HG02642 (cell line): ENCODE results near the gene UGT1A9.
"Not testable (repeated sequence)": the region's sequence is repeated elsewhere in the genome, so short reads cannot be mapped to it uniquely, and the experiment has no call there.

ENCODE experiments used
- ATAC-seq: cut with Tn5 transposase; IDR thresholded peaks from one replicate; pipeline ENCODE4 v1.9.1; 2021; ENCODE audit warnings: mild to moderate bottlenecking; ENCODE audit not compliant: unreplicated experiment, poor library complexity

Gene UGT1A9

DNA sequence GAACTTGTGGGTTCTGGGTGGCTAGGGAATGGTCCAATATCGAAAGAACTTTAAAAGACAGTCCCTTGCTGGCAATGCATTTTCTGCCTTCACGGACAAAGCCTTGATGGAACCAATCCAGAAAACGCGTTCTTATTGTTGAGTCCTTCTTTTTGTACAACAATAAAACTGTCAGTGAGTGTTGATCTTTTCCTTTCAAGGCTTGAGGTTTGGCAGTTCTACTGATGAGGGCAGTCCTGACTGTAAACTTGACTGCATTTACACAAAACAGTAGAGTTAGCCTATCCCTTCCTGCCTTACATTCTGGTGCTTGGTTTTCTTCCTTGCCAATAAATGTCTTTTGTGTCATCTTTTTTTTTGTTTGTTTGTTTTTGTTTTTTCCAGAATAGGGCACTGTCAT lies 7.5 kb downstream of the UGT1A9 start:
- no peak for ATAC-seq

DNA sequence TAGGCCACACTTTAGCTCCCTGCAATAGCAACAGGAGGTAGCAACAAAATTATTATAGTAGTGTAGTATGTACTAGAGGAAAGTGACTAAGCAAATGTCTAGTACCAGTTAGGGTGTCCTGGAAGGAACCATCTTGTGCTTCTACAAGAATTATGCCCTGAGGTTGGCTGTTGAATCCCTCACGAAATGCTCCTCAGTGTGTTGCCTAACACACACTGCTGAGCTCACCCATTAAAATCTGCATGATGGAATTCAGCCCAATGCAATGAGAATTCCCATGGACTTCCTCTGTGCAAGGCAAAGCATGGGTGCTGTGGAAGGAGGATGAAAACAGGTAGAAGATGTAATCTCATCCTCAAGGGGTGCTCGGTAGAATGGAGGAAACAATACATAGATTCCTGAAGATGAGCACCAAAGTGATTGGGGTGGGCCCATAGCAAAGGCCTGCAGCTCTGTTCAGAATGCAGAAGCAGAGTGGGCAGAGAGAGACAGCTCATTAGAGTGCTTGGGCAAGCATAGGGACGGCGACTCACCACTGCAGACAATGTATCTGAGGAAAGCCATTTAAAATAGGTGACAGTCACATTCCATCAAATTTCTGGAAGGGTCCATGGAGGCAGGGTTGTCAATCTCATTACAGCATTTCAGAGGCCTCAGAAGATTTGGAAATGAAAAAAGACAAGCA lies 8.8 kb downstream of the UGT1A9 start:
- ATAC-seq: no peak

DNA sequence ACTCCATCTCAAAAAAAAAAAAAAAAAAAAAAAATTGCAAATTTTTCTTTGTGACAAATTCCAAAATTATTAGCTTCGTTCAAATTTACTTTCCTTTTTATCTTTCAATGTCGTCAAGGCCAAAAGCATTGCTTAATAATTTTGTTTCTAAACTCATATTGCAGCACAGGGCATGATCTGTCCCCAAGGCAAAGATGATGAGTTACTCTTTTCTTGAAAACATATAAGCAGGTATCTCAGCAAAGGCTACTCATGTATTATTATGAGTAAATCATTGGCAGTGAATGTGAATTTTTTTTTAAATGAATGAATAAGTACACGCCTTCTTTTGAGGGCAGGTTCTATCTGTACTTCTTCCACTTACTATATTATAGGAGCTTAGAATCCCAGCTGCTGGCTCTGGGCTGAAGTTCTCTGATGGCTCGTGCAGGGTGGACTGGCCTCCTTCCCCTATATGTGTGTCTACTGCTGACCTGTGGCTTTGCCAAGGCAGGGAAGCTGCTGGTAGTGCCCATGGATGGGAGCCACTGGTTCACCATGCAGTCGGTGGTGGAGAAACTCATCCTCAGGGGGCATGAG lies 9.9 kb downstream of the UGT1A9 start, which contains the start of gene UGT1A7:
Gene UGT1A7 (plus strand): TSS at position 381 of the 579 bp plus-strand sequence. CDS start 37 bp downstream, at position 418.
- no peak for ATAC-seq

DNA sequence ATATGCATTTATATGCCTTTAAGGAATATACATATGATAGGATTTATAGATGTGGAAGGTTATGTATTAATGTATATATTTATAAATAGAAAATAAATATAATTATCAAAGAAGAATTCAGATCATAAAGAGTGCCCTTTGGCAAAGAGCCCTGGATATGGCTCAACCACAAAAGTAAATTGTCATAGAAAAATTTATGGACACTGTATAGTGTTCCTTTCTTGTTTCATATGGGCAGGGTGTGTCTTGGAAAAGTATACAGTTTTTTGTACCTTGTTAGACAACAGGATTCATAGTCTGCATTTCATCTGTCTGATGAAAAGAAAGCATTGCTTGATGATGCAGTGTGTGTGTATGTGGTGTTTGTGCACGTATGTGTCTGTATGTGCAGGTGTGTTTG lies 12.9 kb downstream of the UGT1A9 start:
- no peak for ATAC-seq

DNA sequence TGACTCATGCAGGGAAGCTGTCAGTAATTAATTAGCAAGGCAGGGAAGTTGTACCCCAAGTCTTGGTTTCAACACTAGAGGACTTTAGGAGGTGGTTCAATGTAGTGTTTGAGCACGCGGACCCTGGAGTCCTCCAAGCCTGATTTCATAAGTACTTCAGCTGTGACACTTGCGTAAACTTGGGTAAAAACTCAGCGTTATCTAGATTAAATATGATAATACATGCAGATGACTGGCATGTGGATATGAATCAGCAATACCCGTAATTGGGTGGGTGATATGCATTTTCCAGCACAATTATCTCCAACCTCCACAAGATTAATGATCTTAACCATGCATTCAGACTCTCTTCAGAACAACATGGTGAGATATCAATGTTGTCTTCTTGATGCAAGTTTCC lies 15.2 kb downstream of the UGT1A9 start:
- ATAC-seq: no peak

DNA sequence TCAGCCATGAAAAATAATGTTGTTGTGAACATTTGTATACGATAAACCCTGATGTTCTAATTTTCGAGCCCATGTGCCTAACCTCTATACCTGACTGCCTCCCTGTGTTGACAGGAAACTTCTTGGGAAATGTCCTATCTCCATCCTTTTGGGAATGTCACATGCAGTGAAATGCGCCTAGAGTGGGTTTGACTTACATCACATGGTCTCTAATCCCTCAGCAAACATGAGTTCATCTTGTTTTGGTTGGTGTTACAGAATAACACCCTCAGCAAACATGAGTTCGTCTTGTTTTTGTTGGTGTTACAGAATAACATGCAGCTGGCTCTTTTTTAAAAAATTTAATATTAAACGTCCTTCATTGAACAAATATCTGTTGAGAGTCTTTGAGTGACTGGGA lies 16.6 kb downstream of the UGT1A9 start:
- ATAC-seq: no peak

DNA sequence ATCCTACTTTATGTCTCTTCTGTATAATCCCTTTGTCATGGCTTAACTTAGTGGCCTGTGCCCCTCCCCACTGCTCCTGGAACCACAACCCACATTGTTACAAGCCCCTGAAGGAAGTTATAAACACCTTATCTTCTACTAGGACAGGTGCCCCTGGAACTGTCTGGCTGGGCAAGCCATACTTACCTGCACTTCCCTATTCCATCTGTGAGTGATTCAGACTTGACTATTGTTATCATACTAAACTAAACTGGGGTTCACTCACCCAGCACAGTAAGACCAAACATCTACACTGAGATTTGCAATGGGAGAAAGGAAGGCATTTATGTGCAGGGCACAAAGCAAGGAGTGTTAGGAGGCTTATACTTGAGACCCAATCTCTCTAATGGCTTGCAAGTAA lies 17.3 kb downstream of the UGT1A9 start:
- ATAC-seq: no peak

DNA sequence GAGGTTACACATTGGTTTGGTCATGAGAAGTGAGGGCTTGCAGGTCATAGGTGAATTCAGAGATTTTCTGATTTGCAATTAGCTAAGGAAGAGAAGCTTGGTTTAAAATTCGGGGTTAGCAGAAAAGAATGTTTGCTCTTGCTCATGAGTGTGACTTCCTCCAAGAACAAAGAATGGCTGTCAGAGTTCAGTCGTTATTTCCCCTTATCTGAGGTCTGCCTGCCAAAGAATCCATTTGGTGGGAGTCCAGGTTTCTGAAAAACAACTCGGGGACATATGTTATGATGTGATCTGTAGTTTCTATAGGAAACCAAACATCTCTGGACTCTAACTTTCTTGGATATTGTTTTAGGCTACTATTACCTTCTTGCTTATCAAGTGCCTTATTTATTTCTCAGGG lies 17.8 kb downstream of the UGT1A9 start:
- ATAC-seq: no peak

DNA sequence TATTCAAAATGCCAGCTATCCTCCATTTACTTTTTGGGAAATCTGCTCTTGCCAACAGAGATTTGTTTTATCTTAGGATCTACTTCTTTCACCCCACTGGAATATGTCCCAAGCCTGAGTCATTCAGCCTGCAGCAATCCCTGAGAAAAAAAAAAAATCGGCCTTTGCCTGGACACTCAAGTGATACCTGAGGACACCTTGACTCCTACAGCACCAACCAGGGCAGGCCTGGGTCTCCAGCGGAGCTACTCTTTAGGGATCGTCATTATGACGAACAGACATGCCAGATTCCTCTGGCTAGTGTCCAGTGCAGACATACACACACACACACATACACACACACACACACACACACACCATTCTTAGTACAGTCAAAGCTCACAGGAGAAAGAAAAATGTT lies 18.7 kb downstream of the UGT1A9 start:
- no peak for ATAC-seq

DNA sequence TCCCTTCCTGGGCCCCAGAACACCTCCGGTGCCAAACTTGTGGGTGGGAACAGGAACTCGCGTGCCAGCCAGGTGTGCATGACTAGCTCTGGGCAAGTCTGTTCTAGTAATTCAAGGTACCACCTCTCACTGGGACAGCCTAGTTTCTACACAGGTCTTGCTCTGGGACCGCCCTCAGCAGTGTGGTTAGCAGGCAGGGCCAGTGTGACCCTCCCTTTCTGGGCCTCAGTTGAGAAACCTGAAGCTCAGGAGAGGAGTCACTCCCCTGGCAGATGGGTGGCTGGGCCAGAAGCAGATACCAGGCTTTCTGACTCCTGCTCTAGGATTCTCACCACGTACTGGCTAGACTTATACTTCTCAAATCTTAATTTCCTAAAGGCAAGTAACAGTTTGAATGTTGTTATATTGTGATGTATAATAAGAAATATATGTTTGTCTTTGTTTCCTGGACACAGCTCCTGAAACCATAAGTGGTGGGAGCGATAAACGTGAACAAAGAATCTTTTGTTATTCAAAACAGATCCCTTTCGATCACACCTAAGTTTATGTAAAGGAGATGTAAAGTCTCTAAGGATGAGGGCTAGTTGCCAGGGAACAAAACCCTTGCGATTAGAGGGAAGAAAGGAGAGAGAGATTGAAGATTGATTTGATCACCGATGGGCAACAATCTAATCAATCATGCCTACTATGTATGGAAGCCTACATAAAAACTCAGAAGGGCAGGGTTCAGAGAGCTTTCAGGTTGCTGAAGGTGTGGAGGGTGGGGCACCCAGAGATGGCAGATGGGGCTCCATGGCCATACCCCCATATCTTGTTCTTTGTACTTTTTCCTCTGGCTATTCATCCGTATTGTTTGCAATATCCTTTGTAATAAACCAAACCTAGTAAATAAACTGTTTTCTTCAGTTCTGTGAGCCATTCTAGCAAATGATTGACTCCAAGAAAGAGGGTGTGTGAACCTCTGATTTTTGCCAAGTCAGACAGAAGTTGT lies 20.0 kb downstream of the UGT1A9 start:
- no peak for ATAC-seq

DNA sequence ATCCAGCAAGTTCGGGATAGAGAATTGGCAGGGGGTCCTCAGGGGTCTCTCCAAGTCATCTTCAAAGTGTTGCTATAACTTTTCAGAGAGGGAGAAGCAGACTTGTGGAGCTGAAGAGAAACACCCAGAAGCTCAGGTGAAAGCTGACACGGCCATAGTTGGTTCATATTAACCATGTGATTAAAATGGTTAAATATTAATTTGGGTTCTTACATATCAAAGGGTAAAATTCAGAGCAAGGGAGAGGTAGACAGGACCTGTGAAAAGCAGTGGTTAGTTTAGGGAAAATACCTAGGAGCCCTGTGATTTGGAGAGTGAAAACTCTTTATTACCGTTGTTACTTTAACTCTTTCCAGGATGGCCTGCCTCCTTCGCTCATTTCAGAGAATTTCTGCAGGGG lies 20.9 kb downstream of the UGT1A9 start, which contains the start of gene UGT1A6:
Gene UGT1A6 (plus strand): TSS at position 243 of the 400 bp plus-strand sequence. CDS start 115 bp downstream, at position 358.
- ATAC-seq: no peak

DNA sequence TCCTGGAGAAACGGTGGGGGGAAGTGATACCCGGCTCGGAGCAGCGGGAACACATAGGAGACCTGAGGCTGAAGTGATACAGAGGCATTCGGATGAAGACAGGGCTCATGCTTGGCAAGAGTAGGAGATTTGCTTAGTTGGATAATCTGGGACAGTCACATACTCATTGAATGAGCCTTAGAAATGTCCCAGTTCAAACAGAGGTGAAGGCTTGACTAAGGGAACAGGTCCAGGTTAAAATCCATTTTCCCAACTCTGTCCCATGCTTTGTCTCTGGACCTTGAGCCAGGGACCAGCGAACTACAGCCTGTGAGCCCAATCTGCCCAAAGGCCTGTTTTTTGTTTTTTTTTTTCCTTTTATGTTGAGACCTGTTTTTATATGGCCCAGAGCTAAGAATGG lies 22.3 kb downstream of the UGT1A9 start:
- ATAC-seq: no peak

DNA sequence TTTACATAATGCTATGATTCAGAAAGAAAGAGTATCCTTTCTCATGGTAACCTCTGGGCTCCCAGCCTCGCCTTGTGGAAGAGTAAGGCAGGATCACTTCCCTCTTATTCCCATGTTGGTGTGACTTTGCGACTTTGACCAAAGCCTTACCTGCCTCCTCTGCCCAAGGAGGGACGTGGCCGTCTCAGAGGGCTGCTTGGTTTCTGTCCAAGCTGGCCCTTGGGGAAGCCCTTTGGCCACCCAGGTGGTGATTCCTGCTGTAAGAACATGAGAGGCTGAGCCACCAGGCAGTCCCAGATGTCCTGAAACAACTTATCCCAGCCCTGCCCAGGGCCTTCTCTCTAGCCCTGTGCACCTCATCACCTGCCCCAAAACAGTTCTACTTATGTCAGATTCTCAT lies 27.0 kb downstream of the UGT1A9 start:
- ATAC-seq: no peak

DNA sequence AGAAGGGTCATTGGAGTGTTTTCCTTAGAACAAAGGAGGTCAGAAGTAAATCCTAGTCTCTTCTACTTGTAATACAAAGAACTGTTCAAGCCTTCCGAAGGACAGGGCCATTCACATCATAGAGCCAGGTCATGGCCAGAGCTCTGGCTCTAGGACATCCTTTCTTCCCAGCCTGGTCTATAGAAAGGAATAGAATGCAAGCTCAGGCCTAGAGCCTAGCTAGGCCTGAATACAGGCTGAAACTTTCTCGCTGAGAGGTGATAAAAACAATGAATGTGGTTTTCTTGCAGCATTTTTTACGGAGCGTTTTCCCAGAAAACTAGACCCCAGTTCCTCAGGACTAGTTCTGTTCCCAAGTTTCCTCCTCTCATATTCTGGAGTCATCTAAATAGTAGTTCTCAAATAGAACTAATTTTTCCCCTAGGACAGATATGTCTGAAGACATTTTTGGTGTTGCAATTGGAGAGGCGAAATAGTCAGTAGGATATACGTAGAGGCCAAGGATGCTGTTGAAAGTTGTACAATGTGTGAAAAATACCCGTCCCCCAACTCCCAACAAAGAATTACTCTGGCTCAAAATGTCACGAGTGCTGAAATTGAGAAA lies 27.8 kb downstream of the UGT1A9 start:
- ATAC-seq: no peak

DNA sequence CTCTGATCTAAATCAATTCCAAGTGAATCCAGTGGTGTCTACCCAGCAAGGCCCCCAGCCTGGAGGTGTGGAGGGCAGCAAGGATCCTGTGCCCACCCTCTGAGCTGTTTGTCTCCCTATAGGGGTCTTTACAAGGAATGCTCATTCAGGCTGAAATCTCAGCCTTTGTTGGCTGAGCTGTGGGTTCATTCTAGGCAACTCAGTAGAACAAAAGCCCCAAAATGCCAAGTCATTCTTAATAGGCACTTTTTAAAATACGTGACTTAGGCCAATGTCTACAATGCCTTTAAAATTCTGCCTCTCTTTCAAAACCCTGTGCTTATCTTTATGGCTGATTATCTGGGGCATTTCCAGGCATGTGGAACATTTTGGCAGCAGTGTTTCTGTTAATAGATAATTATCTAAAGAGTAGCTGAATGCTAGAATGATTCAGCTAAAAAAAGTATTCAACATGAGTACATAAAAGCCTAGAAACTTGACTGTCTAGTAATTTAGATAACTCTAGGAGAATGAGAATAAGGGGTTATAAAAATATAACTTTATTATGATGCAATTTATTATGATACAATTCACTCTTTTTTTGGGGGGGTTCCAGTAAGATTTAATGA lies 28.4 kb downstream of the UGT1A9 start:
- no peak for ATAC-seq

DNA sequence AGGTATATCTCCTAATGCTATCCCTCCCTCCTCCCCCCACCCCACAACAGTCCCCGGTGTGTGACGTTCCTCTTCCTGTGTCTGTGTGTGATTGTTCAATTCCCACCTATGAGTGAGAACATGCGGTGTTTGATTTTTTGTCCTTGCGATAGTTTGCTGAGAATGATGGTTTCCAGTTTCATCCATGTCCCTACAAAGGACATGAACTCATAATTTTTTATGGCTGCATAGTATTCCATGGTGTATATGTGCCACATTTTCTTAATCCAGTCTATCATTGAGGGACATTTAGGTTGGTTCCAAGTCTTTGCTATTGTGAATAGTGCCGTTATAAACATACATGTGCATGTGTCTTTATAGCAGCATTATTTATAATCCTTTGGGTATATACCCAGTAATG lies 29.1 kb downstream of the UGT1A9 start:
- ATAC-seq: not testable (repeated sequence)

DNA sequence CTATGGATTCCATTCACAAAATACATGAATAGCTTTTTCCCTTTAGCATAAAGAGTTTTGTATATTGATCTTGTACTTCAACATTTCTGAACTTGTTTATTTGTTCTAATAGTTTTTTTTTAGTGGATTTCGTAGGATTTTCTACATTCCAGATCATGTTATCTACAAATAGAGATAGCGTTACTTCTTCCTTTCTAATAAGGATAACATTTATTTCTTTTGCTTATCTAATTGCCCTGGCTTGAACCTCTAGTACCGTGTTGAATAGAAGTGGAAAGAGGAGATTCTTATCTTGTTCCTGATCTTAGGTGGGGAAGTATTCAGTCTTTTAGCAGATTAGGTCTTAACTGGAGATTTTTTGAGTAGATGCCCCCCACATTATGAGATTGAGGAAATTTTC lies 30.5 kb downstream of the UGT1A9 start:
- ATAC-seq: no peak

DNA sequence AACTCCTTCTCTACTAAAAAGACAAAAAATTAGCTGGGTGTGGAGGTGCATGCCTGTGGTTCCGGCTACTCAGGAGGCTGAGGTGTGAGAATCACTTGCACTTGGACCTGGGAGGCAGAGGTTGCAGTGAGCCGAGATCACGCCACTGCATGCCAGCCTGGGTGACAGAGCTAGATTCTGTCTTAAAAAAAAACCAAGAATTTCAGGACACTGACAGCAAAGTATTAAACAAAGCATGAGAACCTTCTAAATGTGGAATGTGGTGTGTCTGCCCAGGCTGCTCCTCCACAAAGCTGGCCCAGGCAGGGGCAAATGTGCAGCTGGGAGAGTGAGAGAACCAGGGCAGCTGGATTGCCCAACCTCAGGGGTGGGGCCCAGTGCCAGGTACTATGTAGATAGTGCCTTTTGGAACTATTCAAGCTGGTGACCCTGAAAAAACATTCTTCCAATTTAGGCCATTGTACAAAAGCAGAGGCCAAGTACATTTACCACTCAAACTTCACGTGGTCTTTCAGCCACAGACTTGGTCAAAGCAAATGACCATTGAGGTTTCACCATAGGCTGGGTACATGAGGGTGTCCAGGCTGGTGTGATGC lies 34.3 kb downstream of the UGT1A9 start:
- ATAC-seq: no peak

DNA sequence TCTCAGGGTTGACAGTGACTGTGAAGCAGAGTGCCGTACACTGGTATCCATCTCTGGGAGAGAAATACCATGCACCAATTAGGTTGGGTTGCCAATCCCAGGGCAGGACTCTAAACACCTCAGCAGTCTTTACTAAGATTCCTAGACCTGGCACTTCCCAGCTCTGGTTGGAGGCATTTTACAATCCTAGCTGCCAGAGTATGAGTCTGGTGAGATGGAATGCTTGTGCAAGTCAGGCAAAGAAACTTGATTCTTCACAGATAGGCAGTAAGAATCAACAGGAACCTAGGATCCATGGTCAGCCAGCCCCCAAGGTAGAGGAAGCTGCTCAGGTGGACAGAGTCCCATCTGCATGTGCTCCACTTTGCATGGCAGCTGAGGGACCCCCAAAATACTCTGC lies 35.0 kb downstream of the UGT1A9 start:
- ATAC-seq: no peak
